Suprapubic skin (tissue), 4 donors: Measurements from ENCODE around the gene OSBPL8. TPM values are rescaled to one million over a fixed set of nuclear protein-coding genes. Genes with fewer than 3 reads are reported as not detected.
A peak's percentile ranks its signal among the peaks of the same experiment; 100 is the strongest.

Source experiments
- DNase-seq, 2 donors: peaks; one replicate each; pipeline ENCODE4 v3.0.0-alpha.2; 2019; ENCODE audit warnings: low spot score in 2 of 2
- H3K27ac ChIP-seq: fragments of 200-600 bp; sonication (generic); one replicate; pipeline ENCODE4 v1.5.1; 2019
- H3K27me3 ChIP-seq: fragments of 200-600 bp; sonication (generic); one replicate; pipeline ENCODE4 v1.5.1; 2019
- H3K36me3 ChIP-seq: fragments of 200-600 bp; sonication (generic); one replicate; pipeline ENCODE4 v1.5.1; 2019
- H3K4me1 ChIP-seq: fragments of 200-600 bp; sonication (generic); one replicate; pipeline ENCODE4 v1.5.1; 2019
- H3K4me3 ChIP-seq: fragments of 200-600 bp; sonication (generic); one replicate; pipeline ENCODE4 v1.5.1; 2019; ENCODE audit warnings: mild to moderate bottlenecking
- H3K9me3 ChIP-seq: fragments of 200-600 bp; sonication (generic); one replicate; pipeline ENCODE4 v1.5.1; 2019
- EP300 ChIP-seq: sonication (generic); formaldehyde crosslinking; IDR thresholded peaks from one replicate; pipeline ENCODE4 v1.6.1; 2017; ENCODE audit warnings: antibody characterized with exemption
- POLR2A ChIP-seq, 2 donors: fragments of 450-650 bp; IDR thresholded peaks; one replicate each; pipeline ENCODE4 v1.6.1; 2017; ENCODE audit warnings: antibody characterized with exemption in 2 of 2, mild to moderate bottlenecking in 2 of 2, moderate library complexity in 2 of 2
- POLR2AphosphoS5 ChIP-seq, 3 donors: sonication (generic); formaldehyde crosslinking; IDR thresholded peaks; one replicate each; pipeline ENCODE4 v1.6.1; 2017; ENCODE audit warnings: antibody characterized with exemption in 3 of 3
- WGBS: methylation state at CpG from one replicate; pipeline ENCODE4 v1.1.5; 2018; 5-methylcytosine and 5-hydroxymethylcytosine counted together
- total RNA-seq, 4 donors: library from RNA; depleted of rRNA; stranded (reverse); fragments of >200 nt; gene quantifications; one replicate each; pipeline ENCODE4 v1.1.0, GENCODE V29; 2016
- TF ChIP-seq, protein P1 (sequence below), 2 donors: fragments of 200-600 bp in 1 of 2; fragments of 450-650 bp in 1 of 2; sonication (generic) in 1 of 2; IDR thresholded peaks; one replicate each; pipeline ENCODE4 v1.5.1; 2016 to 2019; ENCODE audit warnings: antibody characterized with exemption in 2 of 2, mild to moderate bottlenecking in 1 of 2, moderate library complexity in 1 of 2

The OSBPL8 gene, protein sequence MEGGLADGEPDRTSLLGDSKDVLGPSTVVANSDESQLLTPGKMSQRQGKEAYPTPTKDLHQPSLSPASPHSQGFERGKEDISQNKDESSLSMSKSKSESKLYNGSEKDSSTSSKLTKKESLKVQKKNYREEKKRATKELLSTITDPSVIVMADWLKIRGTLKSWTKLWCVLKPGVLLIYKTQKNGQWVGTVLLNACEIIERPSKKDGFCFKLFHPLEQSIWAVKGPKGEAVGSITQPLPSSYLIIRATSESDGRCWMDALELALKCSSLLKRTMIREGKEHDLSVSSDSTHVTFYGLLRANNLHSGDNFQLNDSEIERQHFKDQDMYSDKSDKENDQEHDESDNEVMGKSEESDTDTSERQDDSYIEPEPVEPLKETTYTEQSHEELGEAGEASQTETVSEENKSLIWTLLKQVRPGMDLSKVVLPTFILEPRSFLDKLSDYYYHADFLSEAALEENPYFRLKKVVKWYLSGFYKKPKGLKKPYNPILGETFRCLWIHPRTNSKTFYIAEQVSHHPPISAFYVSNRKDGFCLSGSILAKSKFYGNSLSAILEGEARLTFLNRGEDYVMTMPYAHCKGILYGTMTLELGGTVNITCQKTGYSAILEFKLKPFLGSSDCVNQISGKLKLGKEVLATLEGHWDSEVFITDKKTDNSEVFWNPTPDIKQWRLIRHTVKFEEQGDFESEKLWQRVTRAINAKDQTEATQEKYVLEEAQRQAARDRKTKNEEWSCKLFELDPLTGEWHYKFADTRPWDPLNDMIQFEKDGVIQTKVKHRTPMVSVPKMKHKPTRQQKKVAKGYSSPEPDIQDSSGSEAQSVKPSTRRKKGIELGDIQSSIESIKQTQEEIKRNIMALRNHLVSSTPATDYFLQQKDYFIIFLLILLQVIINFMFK
- 100 to 1,000 TPM in 1 of 4 donors, 10 to 100 TPM in 3; 73.1 to 116 (median 87.4) TPM for total RNA-seq

GRCh38 chr12:76559400-76560085, at the start of gene OSBPL8:
Gene OSBPL8 (minus strand): TSS chr12:76559771. CDS start chr12:76487551, 72,220 bp downstream.
- Histone ChIP-seq H3K4me1 (peaks cover 53% of the 10 kb centered on the region), H3K27me3 (no peaks in the 10 kb centered on the region), H3K4me3 (peak within 1 kb of the TSS; percentile 96), H3K36me3 (no peaks in the 10 kb centered on the region), H3K9me3 (no peaks in the 10 kb centered on the region), H3K27ac (peak within 1 kb of the TSS; percentile 98)
- peak; percentile 98 for DNase-seq
- WGBS = 0% methylated on average over 8 of the region's 76 CpGs
- TF ChIP-seq POLR2A (IDR thresholded peaks at IDR 0.05) (peak; percentile 60 to 87), POLR2AphosphoS5 (IDR thresholded peaks at IDR 0.05) (peak; percentile 64 to 91 (median 88)), EP300 (no peak)
- TF ChIP-seq, protein P1, sequence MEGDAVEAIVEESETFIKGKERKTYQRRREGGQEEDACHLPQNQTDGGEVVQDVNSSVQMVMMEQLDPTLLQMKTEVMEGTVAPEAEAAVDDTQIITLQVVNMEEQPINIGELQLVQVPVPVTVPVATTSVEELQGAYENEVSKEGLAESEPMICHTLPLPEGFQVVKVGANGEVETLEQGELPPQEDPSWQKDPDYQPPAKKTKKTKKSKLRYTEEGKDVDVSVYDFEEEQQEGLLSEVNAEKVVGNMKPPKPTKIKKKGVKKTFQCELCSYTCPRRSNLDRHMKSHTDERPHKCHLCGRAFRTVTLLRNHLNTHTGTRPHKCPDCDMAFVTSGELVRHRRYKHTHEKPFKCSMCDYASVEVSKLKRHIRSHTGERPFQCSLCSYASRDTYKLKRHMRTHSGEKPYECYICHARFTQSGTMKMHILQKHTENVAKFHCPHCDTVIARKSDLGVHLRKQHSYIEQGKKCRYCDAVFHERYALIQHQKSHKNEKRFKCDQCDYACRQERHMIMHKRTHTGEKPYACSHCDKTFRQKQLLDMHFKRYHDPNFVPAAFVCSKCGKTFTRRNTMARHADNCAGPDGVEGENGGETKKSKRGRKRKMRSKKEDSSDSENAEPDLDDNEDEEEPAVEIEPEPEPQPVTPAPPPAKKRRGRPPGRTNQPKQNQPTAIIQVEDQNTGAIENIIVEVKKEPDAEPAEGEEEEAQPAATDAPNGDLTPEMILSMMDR (IDR thresholded peaks at IDR 0.05) = no peak

GRCh38 chr12:76608070-76608469, 48.5 kb upstream of the OSBPL8 start:
- 85% methylated on average over 11 of the region's 11 CpGs for WGBS

GRCh38 chr12:76595056-76595455, 35.5 kb upstream of the OSBPL8 start:
- TF ChIP-seq EP300 (no peak), POLR2A (IDR thresholded peaks at IDR 0.05) (no peak), POLR2AphosphoS5 (IDR thresholded peaks at IDR 0.05) (no peak)
- TF ChIP-seq, protein P1 (IDR thresholded peaks at IDR 0.05) = no peak
- Histone ChIP-seq H3K9me3 (no peaks in the 10 kb centered on the region), H3K36me3 (no peaks in the 10 kb centered on the region), H3K4me1 (no peaks in the 10 kb centered on the region), H3K27ac (no peak overlapping the region), H3K4me3 (no peak overlapping the region), H3K27me3 (no peaks in the 10 kb centered on the region)
- no peak for DNase-seq
- WGBS = 85% methylated on average over 2 of the region's 2 CpGs

More at GRCh38 chr12:76608070-76608469, 48.5 kb upstream of the OSBPL8 start:
- no peaks in the 10 kb centered on the region for H3K27me3 ChIP-seq
- no peak for DNase-seq
- no peak overlapping the region for H3K4me3 ChIP-seq
- no peaks in the 10 kb centered on the region for H3K36me3 ChIP-seq
- H3K9me3 ChIP-seq = no peaks in the 10 kb centered on the region
- H3K27ac ChIP-seq = no peak overlapping the region
- TF ChIP-seq POLR2AphosphoS5 (IDR thresholded peaks at IDR 0.05) (no peak), POLR2A (IDR thresholded peaks at IDR 0.05) (no peak), EP300 (no peak)
- TF ChIP-seq, protein P1 (IDR thresholded peaks at IDR 0.05) = no peak
- peaks cover 16% of the 10 kb centered on the region for H3K4me1 ChIP-seq

GRCh38 chr12:76591476-76591875, 31.9 kb upstream of the OSBPL8 start:
- TF ChIP-seq POLR2AphosphoS5 (IDR thresholded peaks at IDR 0.05) = no peak
- no peak for TF ChIP-seq POLR2A (IDR thresholded peaks at IDR 0.05)
- TF ChIP-seq, protein P1 (IDR thresholded peaks at IDR 0.05) = no peak
- no peak for TF ChIP-seq EP300
- Histone ChIP-seq H3K36me3 (no peaks in the 10 kb centered on the region), H3K4me3 (no peak overlapping the region), H3K27ac (no peak overlapping the region), H3K9me3 (no peaks in the 10 kb centered on the region), H3K27me3 (no peaks in the 10 kb centered on the region), H3K4me1 (peaks cover 5% of the 10 kb centered on the region)
- DNase-seq = no peak
